HL-60 (cell line): ENCODE data around the gene SLC25A21.

Source experiments
- DNase-seq, 2 experiments: peaks; one replicate each; pipeline ENCODE4 v3.0.0-alpha.2; 2010 to 2020; ENCODE audit warnings: low read depth in 1 of 2, low spot score in 1 of 2
- H3K27ac ChIP-seq: fragments of 250-450 bp; sonication (Bioruptor Pico); replicated peaks from 2 replicates; pipeline ENCODE4 v1.5.1; 2020; ENCODE audit warnings: mild to moderate bottlenecking, moderate library complexity
- H3K27me3 ChIP-seq: fragments of 250-450 bp; sonication (Bioruptor Pico); 2 replicates; pipeline ENCODE4 v1.5.1; 2021; ENCODE audit warnings: mild to moderate bottlenecking, moderate library complexity; ENCODE audit not compliant: insufficient read depth, poor library complexity, severe bottlenecking
- H3K4me3 ChIP-seq: replicated peaks from 2 replicates; pipeline ENCODE4 v1.5.1; 2011; ENCODE audit warnings: mild to moderate bottlenecking, control low read depth, low read length; ENCODE audit not compliant: insufficient read depth
- GABPA ChIP-seq: IDR thresholded peaks from 2 replicates; pipeline ENCODE4 v1.6.1; 2012; ENCODE audit warnings: low read depth
- POLR2AphosphoS5 ChIP-seq: IDR thresholded peaks from 2 replicates; pipeline ENCODE4 v1.6.1; 2012; ENCODE audit warnings: low read depth
- SPI1 ChIP-seq: IDR thresholded peaks from 2 replicates; pipeline ENCODE4 v1.6.1; 2012; ENCODE audit warnings: low read depth, mild to moderate bottlenecking, borderline replicate concordance
- TF ChIP-seq, protein P1 (sequence below): IDR thresholded peaks from one replicate; pipeline ENCODE4 v1.5.1; 2011; ENCODE audit warnings: low read length, control low read depth, inconsistent platforms; ENCODE audit not compliant: insufficient read depth
- TF ChIP-seq, protein P2 (sequence below): IDR thresholded peaks from 2 replicates; pipeline ENCODE4 v1.6.1; 2012; ENCODE audit warnings: low read depth; ENCODE audit not compliant: insufficient replicate concordance

Gene SLC25A21

DNA sequence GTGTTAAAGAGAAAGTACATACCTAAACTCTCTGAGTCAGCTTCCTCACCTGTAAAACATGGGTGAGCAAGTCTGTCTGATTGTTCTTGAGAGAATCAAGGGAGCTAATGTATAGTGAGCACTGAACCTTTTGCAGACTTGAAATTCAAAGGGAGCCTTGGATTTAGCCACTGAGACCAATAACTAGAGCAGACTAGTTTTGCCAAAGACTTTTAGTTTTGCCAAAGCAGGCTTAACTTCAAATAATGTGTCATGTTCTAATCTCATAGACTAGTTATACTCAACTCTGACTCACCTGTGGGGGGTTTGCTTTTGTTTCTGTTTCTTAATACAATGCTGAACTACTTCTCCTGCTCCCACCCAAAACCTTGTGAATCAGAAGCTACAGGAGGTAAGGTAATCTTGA lies 123.7 kb downstream of the SLC25A21 start:
- H3K27ac ChIP-seq: no peak overlapping the region
- no peak overlapping the region for H3K4me3 ChIP-seq
- H3K27me3 ChIP-seq: no peaks in the 10 kb centered on the region
- DNase-seq: no peak
- TF ChIP-seq POLR2AphosphoS5 (no peak), GABPA (no peak), SPI1 (no peak)
- TF ChIP-seq, protein P1, sequence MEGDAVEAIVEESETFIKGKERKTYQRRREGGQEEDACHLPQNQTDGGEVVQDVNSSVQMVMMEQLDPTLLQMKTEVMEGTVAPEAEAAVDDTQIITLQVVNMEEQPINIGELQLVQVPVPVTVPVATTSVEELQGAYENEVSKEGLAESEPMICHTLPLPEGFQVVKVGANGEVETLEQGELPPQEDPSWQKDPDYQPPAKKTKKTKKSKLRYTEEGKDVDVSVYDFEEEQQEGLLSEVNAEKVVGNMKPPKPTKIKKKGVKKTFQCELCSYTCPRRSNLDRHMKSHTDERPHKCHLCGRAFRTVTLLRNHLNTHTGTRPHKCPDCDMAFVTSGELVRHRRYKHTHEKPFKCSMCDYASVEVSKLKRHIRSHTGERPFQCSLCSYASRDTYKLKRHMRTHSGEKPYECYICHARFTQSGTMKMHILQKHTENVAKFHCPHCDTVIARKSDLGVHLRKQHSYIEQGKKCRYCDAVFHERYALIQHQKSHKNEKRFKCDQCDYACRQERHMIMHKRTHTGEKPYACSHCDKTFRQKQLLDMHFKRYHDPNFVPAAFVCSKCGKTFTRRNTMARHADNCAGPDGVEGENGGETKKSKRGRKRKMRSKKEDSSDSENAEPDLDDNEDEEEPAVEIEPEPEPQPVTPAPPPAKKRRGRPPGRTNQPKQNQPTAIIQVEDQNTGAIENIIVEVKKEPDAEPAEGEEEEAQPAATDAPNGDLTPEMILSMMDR: no peak

DNA sequence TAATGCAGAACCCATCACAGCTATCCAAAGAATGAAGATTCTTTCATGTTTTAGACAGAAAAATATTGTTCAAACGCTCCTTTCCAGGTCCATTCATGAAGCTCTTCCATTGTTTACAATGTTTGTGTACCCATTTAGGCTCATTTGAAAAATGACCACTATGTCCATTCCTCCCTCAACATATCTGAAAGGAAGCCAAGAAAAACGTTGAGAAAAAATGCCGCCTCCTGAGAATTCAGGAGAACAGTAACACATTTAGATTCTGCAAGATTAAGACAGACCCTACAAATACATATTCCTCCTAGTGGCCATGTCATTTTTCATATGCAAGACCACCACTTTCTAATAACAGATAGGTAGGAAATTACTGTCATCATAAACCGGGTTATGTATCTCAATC lies 124.4 kb downstream of the SLC25A21 start:
- no peak for DNase-seq
- TF ChIP-seq SPI1 (no peak), GABPA (no peak), POLR2AphosphoS5 (no peak)
- TF ChIP-seq, protein P1: no peak
- TF ChIP-seq, protein P2, sequence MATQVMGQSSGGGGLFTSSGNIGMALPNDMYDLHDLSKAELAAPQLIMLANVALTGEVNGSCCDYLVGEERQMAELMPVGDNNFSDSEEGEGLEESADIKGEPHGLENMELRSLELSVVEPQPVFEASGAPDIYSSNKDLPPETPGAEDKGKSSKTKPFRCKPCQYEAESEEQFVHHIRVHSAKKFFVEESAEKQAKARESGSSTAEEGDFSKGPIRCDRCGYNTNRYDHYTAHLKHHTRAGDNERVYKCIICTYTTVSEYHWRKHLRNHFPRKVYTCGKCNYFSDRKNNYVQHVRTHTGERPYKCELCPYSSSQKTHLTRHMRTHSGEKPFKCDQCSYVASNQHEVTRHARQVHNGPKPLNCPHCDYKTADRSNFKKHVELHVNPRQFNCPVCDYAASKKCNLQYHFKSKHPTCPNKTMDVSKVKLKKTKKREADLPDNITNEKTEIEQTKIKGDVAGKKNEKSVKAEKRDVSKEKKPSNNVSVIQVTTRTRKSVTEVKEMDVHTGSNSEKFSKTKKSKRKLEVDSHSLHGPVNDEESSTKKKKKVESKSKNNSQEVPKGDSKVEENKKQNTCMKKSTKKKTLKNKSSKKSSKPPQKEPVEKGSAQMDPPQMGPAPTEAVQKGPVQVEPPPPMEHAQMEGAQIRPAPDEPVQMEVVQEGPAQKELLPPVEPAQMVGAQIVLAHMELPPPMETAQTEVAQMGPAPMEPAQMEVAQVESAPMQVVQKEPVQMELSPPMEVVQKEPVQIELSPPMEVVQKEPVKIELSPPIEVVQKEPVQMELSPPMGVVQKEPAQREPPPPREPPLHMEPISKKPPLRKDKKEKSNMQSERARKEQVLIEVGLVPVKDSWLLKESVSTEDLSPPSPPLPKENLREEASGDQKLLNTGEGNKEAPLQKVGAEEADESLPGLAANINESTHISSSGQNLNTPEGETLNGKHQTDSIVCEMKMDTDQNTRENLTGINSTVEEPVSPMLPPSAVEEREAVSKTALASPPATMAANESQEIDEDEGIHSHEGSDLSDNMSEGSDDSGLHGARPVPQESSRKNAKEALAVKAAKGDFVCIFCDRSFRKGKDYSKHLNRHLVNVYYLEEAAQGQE: no peak
- H3K27me3 ChIP-seq: no peaks in the 10 kb centered on the region
- H3K4me3 ChIP-seq: no peak overlapping the region
- no peak overlapping the region for H3K27ac ChIP-seq

DNA sequence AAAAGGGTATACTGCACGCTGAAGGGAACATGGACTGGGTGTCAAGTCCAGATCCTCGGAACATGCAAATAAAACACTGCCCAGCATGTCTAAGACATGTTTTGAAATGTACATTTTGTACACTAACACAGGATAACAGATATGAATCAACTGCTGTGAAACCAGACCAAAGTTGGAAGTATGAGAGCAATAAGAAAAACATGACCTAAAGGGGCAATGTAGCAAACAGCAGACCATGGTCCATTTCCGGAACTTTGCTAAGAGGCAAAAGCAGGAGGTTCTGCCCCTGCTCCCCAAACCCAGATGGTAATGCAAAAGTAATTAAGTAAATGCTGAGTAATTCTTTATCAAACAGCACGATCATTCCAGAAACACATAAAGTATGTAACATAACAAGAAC lies 125.2 kb downstream of the SLC25A21 start:
- TF ChIP-seq, protein P2: no peak
- TF ChIP-seq GABPA (no peak), SPI1 (no peak), POLR2AphosphoS5 (no peak)
- TF ChIP-seq, protein P1: no peak
- no peak overlapping the region for H3K4me3 ChIP-seq
- no peak for DNase-seq
- H3K27ac ChIP-seq: no peak overlapping the region
- H3K27me3 ChIP-seq: no peaks in the 10 kb centered on the region

DNA sequence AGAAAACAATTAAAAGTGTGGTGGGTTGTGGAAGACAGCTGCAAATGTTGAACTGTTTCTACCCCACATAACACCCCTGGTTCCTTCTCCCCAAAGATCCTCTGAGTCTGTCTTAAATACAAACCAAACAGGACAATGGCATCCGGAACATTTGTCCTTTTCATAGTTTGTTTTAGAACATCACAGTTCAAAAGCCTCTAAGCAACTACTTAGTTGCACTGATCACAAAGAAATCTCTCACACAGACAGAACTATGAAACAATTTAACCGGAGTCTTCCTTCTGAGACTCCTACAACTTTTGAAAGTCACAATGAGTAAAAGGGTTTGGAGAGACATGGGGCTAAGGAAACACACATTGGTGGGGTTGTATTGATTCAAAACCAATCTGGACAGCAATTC lies 125.6 kb downstream of the SLC25A21 start:
- no peak overlapping the region for H3K27ac ChIP-seq
- TF ChIP-seq POLR2AphosphoS5 (no peak), SPI1 (no peak), GABPA (no peak)
- TF ChIP-seq, protein P1: no peak
- TF ChIP-seq, protein P2: no peak
- H3K27me3 ChIP-seq: peaks cover 2% of the 10 kb centered on the region
- no peak overlapping the region for H3K4me3 ChIP-seq
- DNase-seq: no peak
